ENCODE measurements around the gene NPAT.

The NPAT gene

GRCh38 chr11:108222574-108223347 is at the start of gene NPAT, which contains the start of gene ATM:
Gene NPAT (minus strand): TSS chr11:108222638. CDS start chr11:108222536, 102 bp downstream.
Gene ATM (plus strand): TSS chr11:108223067. CDS start chr11:108227625, 4,558 bp downstream.
- peak; percentile 90 for DNase-seq

DNA sequence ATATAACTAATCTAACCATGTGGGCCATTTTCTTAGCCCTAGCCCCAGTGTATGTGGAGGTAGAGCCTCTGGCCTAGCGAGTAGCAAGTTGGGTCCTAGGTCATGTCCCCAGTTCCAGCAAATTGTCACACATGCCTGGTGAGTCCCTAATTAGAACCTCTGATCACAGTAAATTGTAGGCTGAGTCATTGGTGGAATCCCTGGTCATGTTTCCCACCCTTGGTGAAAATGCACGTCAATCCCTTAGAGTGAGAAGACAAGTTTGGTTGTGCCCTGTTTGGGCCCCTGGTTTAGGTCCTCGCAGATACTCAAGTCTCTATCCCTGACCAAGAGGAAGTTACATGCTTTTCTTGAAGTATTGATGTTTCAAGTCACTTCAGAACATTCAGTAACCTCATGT is 47.1 kb upstream of the NPAT start:
- DNase-seq = no peak

GRCh38 chr11:108253176-108253575 is 30.7 kb upstream of the NPAT start:
- DNase-seq = no peak

DNA sequence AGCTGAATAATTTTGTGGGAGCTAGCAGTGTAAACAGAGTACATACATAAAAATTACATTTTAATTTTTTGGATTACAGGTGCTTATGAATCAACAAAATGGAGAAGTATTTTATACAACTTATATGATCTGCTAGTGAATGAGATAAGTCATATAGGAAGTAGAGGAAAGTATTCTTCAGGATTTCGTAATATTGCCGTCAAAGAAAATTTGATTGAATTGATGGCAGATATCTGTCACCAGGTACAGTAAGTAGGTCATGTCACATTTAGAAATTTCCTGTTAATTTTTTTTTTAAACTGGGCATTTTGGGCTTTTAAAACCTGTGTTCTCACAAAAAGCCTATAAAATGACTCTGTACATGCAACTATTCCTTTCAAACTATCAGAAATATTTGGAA is 24.4 kb upstream of the NPAT start:
- DNase-seq = no peak

DNA sequence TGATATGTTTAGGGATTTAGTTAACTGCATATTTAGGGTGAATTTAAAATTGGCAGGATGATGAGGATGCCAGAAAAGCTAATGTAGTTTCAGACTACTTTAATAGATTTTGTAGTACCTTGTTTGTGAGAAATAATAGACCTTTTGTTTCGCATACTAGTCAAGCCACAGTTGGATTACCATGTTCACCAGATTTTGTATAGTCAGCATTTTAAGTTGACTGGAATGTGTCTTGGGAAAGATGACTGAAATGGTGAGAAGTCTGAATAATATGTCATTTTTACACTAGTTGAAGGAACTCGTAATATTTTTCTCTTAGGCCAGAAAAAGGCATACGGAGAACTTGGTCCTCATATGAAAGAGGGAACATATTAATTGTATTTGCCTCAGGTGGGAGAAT is 23.9 kb upstream of the NPAT start:
- no peak for DNase-seq

- no peak for DNase-seq
These were observed 20.0 kb upstream of the NPAT start for GRCh38 chr11:108242422-108242821.

GRCh38 chr11:108241330-108242037 is 19.0 kb upstream of the NPAT start:
- DNase-seq = no peak

GRCh38 chr11:108239076-108239475 is 16.6 kb upstream of the NPAT start:
- DNase-seq = no peak

GRCh38 chr11:108237058-108237481 is 14.6 kb upstream of the NPAT start:
- DNase-seq = no peak

- no peak for DNase-seq
These were observed 13.2 kb upstream of the NPAT start for GRCh38 chr11:108235633-108236032.

DNA sequence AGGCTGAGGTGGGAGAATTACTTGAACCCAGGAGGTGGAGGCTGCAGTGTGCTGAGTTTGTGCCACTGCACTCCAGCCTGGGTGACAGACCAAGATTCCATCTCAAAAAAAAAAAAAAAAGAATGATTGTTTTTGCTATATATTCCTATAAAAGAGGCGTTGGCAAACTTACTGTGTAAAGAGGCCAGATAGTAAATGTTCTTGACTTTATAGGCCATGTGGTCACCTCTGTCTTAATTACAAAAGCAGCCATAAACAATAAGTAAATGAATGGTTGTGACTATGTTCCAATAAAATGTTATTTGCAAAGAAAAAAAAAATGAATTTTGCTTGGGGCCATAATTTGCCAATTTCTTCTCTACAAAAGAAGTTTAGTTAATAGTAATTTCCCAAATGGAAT is 12.8 kb upstream of the NPAT start:
- no peak for DNase-seq

DNA sequence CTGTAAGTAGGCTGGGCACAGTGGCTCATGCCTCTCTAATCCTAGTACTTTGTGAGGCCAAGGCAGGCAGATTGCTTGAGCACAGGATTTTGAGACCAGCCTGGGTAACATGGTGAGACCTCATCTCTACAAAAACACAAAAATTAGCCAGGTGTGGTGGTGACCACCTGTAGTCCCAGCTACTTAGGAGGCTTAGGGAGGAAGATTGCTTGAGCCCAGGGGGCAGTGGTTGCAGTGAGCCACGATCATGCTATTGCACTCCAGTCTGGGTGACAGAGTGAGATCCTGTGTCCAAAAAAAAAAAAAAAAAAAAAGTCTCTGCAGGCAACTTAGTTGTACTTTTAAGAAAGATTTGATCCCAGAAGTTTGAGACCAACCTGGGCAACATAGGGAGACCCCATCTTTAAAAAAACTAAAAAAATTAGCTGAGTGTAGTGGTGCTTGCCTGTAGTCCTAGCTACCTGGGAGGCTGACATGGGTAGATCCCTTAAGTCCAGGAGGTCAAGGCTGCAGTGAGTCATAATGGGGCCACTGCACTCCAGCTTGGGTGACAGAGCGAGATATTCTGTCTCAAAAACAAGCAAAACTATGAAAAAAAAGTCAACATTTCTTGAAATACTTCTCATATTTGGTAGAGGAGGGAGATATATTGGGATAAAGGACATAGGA is 11.0 kb upstream of the NPAT start:
- DNase-seq = no peak

DNA sequence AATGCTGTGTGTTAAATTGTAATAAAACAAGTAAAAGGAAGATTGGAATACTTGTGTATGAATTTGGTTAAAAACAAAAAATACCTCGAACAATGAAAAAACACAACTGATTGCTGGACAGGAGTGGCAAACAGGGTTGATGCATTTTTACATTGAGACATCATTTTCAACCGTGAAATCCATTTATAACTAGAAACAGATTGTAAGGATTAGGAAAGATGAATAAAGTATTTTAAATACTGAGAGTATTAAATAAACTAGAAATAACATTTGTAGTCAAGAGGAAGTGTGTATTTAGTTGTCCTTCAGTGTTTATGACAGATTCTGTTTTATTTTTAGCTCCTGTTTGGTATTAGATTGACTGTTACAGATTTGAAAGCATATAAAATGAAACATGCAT is 5.8 kb upstream of the NPAT start:
- no peak for DNase-seq

GRCh38 chr11:108226036-108226435 is 3.6 kb upstream of the NPAT start:
- DNase-seq = no peak

- no peak for DNase-seq
These were observed 2.7 kb upstream of the NPAT start for GRCh38 chr11:108224911-108225786.

GRCh38 chr11:108224366-108224765 is 1.9 kb upstream of the NPAT start:
- DNase-seq = no peak

GRCh38 chr11:108223348-108224149 is 1.1 kb upstream of the NPAT start:
- DNase-seq = no peak

GRCh38 chr11:108221911-108222573 is 396 bp downstream of the NPAT start:
- DNase-seq = no peak

- no peak for DNase-seq
These were observed 1.1 kb downstream of the NPAT start for GRCh38 chr11:108221371-108221770.

DNA sequence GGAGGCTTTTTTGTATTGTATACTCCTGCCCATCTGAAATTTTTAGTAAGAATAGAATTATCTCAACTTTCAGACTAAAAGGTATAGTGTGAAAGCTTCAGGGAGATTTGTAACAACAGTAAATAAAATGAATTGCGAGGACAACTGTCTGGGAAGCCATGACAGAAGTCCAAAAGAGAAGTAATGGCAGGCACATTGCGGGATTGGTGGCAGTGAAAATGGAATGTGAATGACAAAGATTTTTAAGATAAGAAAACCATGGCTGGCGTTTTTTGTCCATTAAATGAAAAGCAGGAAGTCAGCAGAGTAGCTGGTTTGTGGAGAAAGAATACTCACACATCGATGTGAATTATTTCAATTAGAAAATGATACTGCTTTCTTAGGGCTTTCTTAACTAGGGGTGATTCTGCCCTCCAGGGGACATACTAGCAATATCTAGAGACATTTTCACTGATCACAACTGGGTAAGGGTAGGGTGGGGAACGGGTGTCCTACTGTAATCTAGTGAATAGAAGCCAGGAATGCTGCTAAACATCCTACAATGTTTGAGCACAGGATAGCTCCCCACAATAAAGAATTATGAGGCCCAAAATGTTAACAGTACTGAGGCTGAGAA is 1.6 kb downstream of the NPAT start:
- DNase-seq = no peak
